GM18517 (cell line): ENCODE results near the gene TTC28.
"Not testable (repeated sequence)": the region's sequence is repeated elsewhere in the genome, so short reads cannot be mapped to it uniquely, and the experiment has no call there.

Source experiments
- ATAC-seq: cut with Tn5 transposase; IDR thresholded peaks from one replicate; pipeline ENCODE4 v1.9.1; 2021; ENCODE audit warnings: mild to moderate bottlenecking, moderate library complexity; ENCODE audit not compliant: unreplicated experiment

Gene TTC28

DNA sequence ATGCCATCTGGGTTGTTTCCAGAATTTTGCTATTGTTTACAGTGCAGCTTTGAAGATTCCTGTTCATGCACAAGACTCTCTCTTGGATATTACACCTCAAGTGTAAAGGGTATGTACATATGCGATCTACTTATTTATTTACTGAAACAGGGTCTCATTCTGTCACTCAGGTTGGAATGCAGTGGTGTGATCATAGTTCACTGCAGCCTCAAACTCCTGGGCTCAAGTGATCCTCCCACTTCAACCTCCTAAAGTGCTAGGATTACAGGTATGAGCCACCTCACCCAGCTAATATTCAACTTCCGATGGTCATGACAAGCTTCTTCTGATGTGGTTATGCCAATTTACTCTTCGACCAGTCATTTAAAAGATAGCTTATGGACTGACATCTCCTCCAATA is 602.5 kb downstream of the TTC28 start:
- ATAC-seq, result no peak

DNA sequence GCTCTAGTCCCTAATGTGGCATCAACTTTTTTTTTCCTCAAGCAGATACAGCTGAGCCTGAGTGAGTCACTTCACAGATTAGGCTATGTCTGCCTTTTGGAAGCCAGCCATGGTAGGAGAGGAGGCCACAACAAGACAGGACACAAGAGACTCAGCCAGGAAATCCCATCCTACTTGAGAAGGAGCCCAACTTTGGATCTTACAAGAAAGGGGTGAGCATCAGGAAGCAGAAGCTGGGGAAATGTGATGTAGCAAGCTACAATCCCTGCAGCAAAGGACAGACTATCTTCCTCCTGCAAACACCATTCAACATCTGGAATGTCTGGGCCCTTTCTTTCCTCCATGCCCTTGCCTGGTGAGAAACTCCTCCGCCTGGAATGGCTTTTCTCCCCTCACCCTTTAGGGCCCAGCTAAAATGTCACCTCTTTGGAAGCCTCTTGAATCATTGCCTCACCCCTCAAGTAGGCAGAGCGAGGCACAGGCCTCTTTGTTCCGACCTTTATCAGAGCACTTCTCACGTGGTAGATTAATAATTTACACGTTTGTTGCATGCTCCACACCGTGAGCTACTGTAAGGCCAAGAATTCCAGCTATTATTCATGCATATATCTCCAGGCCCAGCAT is 604.2 kb downstream of the TTC28 start:
- no peak for ATAC-seq

DNA sequence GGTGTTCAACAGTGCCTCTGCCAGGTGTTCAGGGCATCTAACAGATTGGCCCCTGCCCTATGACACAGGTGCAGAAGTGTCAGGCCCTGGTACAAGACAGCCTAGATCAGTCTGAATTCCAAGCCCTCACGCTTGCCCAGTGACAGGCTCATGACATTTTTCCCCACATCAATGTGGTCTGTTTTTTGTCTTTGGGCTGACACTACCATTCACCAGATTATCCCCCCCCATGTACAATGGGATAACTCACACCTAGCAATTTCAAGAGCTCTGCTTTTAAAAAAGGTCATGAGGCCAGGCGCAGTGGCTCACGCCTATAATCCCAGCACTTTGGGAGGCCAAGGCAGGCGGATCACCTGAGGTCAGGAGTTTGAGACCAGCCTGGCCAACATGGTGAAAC is 605.1 kb downstream of the TTC28 start:
- ATAC-seq, result no peak

DNA sequence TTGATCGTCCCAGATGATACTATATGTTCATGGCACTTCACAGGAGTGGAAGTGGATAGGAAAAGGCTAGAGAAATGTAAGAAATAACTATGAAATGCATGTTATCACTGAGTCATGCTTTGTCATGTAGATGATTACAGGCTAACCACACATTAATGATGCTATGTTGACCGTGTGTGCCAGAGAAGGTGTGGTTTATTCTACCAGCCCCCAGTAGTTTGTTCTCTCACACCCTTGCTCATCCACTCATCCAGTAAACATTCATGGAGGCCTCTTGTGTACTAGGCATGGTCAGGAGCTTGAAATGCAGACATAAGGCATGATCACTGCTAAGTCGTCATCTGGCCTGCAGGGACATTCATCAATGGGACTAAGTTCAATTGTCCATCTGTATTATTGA is 607.6 kb downstream of the TTC28 start:
- no peak for ATAC-seq

DNA sequence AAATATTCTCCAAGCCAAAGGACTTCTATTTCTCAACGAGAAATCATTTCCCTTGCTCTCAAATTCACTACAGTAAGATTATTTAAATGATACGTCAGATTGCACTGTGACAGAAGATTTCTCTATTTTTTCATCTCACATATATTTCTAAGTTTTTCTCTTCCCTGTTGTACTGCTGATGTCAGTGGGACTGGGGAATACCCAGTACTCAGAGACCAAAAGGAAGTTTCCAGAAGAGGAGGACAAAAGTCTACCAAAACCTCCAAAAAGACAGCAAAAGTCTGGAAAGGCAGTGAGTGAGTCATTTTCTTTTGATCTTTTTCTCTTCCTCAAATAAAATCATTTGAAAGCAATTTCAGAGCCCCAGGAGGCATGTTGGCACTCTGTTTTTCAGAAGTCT is 610.8 kb downstream of the TTC28 start:
- ATAC-seq, result no peak

DNA sequence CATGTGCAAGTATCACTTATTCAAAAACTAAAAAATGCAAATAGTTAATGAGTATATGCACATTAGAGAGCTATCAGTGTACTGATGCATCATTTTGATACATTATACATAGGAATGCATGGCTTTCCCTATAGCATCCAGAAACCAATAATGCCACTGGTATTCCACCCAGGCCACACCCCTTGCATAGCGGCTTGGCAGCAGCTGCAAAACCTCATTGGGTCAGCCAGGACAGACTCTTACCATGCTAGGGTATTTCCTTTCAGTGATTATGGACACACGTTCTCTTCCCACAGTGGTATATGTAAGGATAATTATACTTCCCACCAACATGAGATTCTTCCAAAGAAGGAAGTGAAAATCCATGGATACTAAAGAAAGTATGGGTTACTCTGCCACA is 614.7 kb downstream of the TTC28 start:
- ATAC-seq, result no peak

DNA sequence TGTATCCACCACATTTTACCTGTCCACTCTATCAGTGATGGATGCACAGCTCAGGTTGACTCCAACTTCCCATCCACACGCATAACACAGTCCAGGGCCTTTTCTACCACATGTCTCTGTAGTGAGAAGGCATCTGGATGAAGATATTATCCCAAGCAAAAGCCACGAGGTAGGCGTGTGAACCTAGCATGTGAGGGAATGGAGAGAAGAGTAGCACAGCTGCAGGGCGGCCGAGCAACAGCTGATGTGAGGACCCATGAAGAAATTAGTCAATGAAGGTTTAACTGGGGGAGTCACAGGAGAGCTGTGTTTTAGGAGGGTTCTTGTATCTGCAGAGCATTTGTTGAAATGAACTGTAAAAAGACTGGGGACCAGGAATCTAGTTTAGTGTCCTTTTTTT is 616.0 kb downstream of the TTC28 start:
- no peak for ATAC-seq

DNA sequence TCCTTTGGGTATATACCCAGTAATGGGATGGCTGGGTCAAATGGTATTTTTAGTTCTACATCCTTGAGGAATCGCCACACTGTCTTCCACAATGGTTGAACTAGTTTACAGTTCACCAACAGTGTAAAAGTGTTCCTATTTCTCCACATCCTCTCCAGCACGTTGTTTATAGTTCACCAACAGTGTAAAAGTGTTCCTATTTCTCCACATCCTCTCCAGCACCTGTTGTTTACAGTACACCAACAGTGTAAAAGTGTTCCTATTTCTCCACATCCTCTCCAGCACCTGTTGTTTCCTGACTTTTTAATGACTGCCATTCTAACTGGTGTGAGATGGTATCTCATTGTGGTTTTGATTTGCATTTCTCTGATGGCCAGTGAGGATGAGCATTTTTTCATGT is 619.0 kb downstream of the TTC28 start:
- ATAC-seq, result not testable (repeated sequence)

DNA sequence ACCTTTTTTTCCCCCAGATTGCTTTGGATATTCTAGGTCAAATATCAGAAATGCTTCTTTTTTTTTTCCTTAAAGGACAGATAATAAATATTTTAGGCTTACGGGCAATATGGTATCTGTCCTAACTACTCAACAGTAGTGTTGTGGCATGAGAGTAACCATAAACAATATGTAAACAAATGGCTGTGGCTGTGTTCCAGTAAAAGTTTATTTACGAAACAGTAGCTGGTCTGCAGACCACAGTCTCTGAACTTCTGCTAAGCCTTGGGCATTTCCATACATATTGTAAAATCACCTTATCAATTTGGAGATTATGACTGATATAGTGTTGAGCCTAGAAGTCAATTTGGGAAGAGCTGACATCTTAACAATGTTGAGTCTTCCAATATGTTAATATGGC is 621.6 kb downstream of the TTC28 start:
- ATAC-seq, result no peak

DNA sequence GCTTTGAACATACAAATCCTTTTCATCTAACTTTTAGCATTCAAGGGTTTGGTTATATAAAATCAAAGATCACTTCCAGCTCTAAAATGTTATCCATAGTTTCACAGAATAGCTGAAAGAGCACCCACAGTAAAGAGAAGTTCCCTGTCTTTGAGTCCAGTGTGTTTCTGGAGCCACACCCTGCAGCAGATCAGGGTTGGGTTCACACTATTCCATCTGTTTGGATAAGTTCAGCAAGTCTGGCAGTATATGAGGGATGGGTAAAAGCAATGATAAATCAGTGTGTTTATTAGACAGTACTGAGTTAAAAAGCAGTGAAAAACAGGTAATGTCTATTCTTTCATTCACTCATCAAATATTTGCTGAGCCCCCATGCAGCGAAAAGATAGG is 624.8 kb downstream of the TTC28 start:
- no peak for ATAC-seq

DNA sequence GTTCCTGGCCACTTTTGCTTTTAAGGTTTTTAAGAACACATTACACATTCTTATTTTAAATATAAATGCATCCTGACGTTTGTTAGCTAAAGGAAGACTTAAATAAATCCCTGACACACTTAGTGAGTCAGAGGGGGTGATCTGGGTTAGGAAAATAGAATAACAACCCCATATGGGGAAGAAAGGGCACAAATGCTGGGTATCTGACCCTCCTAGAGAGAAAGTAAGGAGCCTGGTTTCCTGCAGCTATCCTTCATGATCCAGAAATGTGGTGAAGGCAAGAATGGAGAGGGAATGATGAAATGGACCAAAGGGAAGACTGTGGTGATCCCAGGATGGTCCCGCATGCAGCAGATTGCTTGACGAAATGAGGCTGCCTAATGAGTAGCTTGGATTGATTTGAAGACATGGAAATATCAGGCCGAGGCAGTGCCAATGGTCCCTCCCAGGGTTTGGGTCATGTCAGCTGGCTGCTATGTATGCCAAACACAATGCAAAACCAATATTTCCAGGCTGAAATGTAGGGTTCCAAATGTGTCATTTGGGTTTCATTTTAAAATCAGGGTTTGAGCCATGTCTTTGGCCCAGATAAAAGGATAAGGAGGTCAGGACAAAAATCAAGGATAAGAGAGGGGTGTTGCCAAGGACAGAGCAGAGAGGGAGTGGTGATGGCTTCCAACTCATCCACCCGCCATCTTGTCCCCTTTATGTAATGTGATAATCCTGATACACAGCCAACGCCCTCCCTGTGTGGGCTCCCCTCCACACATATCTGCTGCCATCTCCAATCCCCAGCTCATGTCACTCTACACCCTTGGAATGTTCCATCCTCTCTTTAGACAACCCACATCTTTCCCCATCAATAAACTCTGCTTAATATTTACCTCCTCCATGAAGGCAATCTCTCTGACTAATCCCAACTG is 625.5 kb downstream of the TTC28 start:
- no peak for ATAC-seq

DNA sequence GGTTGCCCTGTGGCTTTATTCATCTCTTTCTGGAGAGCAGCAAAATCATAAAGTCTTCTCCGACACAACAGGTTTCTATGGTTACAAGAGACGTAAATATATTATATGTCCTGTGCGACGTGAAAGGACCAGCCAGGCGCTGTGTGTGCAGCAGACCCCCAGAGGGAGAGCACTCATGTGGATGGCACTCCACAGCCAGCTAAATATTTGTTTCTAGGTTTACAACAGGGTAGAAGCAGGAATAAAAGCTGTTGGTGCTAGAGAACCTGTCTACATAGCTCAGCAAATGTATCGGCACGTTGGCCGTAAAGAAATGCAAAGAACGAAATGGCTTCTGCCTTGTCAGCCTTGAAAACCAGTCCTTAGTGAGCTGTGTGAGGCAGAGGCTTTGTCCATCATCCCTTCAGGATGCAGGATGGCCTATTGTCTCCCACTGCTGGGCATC is 626.8 kb downstream of the TTC28 start:
- no peak for ATAC-seq

DNA sequence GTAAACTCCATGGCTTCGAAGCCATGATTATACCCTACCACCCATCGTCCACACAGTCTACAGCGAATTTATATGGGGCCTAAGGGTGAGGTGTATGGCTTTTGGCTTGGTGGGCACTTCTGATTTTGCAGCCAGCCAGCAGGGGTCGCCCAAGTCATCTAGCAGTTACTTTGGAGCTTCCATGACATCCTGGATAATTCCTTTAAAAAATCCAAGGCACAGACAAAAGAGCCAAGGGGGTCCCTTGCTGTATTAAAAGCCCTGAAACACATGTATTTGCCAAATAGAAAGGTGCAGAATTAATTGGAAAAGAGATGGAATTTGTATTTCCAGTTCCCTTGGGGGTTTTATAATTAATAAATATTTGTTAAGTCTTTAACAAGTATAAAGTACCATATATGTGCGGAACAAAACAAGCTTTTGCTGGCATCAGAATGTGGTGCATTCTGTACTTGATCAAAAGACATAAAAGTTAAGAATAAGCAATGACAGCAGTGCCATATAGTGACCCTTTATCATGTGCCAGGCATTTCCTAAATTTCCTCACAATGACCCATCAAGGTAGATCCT is 627.8 kb downstream of the TTC28 start:
- no peak for ATAC-seq

DNA sequence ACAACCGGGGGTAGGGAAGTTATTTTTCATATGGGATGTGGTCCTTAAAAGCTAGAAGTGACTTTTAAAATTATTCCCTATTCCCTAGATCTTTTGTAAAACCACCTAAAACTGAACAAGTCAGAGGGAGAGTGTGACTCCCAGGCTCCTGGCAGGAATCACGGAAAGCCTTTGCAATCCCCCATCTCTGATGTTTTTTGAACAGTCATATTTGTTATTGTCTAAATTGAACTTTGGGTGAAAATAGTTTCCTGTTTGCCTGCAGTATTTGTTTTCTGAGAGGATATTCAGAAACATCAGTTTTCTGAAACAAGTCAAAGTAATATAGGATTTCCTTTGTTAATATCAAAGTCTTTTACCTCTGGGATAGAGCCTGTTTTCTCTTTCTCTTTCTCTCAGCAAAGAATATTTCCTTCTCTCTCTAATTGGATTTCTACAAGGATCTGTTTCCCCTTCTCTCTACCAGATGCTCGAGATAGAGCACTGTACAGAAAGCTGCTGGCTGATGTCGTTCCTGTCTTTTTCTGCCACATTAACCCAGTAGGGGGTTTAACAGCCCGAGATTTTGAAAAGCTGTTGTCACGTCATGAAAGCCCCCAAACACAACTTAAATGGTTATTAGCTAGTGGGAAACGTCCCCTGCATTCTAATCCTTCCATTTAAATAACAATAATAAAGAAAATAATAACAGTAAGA is 628.4 kb downstream of the TTC28 start:
- ATAC-seq, result no peak

DNA sequence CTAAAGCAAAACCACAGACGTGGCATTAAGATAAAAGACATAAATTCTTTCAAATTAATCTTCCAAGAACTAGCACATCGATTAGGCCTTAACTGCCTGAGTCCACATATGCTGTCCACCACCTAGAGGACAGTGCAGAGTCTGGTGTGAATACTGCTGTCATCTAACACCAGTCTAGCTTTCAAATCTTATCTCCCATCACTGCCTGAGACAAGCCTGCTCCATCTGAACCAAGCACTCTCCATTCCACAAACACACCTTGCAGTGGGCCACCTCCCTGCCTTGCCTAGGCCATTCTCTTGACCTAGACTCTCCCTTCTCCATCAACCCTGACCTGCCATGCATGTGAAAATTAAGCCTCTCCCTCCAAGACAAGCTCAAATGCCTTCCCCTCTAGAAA is 631.1 kb downstream of the TTC28 start:
- no peak for ATAC-seq

DNA sequence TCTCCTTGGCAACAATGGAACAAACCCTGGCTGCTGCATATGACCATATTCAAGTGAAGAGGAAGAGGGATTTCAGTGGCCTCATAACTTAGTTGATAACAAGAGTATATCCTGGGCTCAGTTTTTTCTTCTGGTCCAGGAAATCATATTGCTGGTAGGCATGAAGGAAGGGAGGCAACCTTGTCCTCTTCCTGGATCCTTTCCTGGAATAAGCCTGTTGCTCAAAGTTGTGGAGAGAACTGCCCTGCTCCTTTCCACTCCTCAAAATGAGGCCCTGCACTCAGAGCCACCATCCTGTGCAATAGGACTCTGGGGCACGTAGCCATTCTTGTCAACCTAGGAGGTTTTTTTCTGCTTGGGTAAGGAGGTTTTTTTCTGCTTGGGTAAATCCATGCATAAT is 631.9 kb downstream of the TTC28 start:
- ATAC-seq, result no peak

DNA sequence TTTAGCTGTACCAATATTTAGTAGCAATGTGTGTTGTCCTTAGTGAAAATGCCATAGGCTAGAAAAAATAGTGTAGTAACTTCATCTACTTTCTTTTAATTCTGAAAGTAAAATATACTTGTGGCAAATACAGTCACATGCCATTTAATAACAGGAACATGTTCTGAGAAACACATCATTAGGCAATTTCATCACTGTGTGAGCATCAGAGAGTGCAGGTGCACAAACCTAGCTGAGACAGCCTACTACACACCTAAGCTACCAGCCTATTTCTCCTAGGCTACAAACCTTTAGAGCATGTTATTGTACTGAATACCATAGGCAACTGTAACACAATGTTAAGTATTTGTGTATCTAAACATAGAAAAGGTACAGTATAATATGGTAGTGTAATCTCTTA is 633.5 kb downstream of the TTC28 start:
- ATAC-seq, result no peak

DNA sequence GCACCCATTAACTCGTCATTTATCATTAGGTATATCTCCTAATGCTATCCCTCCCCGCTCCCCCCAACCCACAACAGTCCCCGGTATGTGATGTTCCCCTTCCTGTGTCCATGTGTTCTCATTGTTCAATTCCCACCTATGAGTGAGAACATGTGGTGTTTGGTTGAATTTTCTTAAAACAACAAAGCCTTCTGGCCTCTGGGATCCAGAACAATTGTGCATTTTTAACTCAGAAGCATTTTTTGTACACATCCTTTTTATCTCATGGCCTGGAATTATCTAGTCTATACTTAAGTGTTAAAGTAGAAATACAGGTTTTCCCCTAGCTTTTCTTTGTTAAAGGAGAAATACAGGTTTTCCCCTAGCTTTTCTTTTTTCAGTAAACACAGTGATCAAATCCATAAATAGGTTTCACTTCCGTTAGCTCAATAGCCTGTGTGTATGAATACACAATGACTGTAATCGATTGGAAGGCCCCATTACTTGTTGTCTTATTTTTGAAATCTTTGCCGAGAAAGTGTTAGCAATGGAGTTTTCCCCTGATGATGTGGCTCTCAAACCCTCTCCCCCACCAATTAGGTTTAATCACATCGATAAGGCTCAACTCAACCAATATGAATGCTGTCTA is 635.0 kb downstream of the TTC28 start:
- ATAC-seq, result no peak

DNA sequence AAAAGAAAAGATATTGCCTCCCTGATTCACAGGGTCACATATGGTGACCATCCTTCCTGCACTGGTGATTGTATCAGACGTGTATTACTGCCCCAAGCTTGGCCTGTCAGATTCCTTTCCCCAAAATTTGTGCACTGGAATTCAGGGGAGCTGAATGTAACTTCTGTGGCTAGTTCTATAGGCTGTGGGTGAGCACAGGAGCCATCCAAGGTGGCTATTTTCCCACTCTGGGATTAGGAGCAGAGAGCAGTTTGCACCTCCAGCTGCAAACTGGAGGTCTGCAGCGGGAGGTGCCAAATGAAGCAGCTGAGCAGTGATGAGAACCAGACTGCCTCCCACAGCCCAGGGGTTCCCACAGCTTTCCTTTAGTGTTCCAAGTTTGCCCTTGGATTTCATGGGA is 636.4 kb downstream of the TTC28 start:
- ATAC-seq, result no peak

DNA sequence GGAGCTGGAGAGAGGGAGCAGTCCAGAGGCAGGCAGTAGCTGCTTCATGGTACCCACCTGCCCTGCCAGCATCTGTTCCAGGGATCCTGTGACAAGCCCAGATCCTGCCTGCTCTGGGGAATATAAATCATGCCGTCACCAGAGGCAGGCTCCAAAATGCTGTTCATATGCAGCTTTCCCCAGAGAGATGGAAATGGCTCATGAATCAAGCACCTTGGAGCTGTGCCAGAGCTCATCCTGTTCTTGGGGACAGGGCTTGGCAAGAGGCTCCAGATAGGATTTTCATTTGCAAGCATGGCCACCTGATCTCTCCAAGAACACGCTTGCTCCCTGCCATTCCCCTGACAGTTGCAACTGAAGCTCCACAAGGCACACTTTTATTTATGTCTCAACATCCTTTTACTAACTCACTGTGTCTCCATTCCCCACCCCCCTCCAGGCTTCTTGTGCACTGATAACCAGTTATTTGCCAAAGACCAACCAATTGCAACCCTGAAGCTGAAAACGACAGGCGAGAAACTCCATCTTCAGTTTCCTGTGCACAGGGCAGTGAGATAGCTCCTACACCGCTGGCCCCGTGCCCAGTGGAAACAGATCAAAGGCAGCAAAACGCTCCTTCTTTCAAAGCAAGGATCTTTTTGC is 644.8 kb downstream of the TTC28 start:
- ATAC-seq, result no peak
